OCI-LY7 (cell line): ENCODE results near the gene RBMS1.

Experiments used
- CTCF ChIP-seq: fragments of 200-600 bp; sonication (generic); conservative IDR thresholded peaks from 2 replicates; pipeline ENCODE4 v1.5.1; 2014; ENCODE audit warnings: mild to moderate bottlenecking, antibody characterized with exemption, low read length, moderate library complexity, mixed read lengths
- EZH2phosphoT487 ChIP-seq: fragments of 200-600 bp; sonication (generic); IDR thresholded peaks from 2 replicates; pipeline ENCODE4 v1.6.1; 2018; ENCODE audit warnings: low read depth, borderline replicate concordance, mild to moderate bottlenecking, mixed run types, antibody characterized with exemption, low read length, moderate library complexity, mixed read lengths

- TF ChIP-seq CTCF (no peak), EZH2phosphoT487 (no peak)
Observed at GRCh38 chr2:160501370-160501769, 7.8 kb upstream of the RBMS1 start.
